RWPE2 (cell line): ENCODE data around the gene NINJ2.

ENCODE experiments used
- ATAC-seq: fragments of 200-7000 bp; cut with Tn5 transposase; 3 replicates; pipeline ENCODE4 v1.9.1; 2021; ENCODE audit warnings: low read depth
- DNase-seq: peaks from one replicate; pipeline ENCODE4 v3.0.0-alpha.2; 2020; ENCODE audit warnings: low spot score
- H3K27ac ChIP-seq: fragments of 450-650 bp; 2 replicates; pipeline ENCODE4 v1.5.1; 2017; ENCODE audit warnings: mild to moderate bottlenecking; ENCODE audit not compliant: poor library complexity, severe bottlenecking
- H3K27me3 ChIP-seq: fragments of 250-450 bp; sonication (Bioruptor Pico); 2 replicates; pipeline ENCODE4 v1.5.1; 2021; ENCODE audit warnings: mild to moderate bottlenecking, moderate library complexity; ENCODE audit not compliant: insufficient read depth, poor library complexity, severe bottlenecking
- H3K36me3 ChIP-seq: fragments of 250-450 bp; sonication (Bioruptor Pico); 2 replicates; pipeline ENCODE4 v1.5.1; 2020; ENCODE audit warnings: low read depth, mild to moderate bottlenecking, moderate library complexity
- H3K4me1 ChIP-seq: fragments of 250-450 bp; sonication (Bioruptor Pico); 2 replicates; pipeline ENCODE4 v1.5.1; 2021; ENCODE audit warnings: mild to moderate bottlenecking, moderate library complexity; ENCODE audit not compliant: insufficient read depth, poor library complexity, severe bottlenecking
- H3K4me3 ChIP-seq: fragments of 250-450 bp; sonication (Bioruptor Pico); 2 replicates; pipeline ENCODE4 v1.5.1; 2021; ENCODE audit warnings: mild to moderate bottlenecking, moderate library complexity; ENCODE audit not compliant: severe bottlenecking
- H3K9me3 ChIP-seq: fragments of 250-450 bp; sonication (Bioruptor Pico); 2 replicates; pipeline ENCODE4 v1.5.1; 2021; ENCODE audit warnings: mild to moderate bottlenecking, moderate library complexity; ENCODE audit not compliant: severe bottlenecking
- CTCF ChIP-seq: fragments of 450-650 bp; IDR thresholded peaks from one replicate; pipeline ENCODE4 v1.5.1; 2017; ENCODE audit warnings: mild to moderate bottlenecking, moderate library complexity; ENCODE audit not compliant: poor library complexity, severe bottlenecking

The NINJ2 gene

DNA sequence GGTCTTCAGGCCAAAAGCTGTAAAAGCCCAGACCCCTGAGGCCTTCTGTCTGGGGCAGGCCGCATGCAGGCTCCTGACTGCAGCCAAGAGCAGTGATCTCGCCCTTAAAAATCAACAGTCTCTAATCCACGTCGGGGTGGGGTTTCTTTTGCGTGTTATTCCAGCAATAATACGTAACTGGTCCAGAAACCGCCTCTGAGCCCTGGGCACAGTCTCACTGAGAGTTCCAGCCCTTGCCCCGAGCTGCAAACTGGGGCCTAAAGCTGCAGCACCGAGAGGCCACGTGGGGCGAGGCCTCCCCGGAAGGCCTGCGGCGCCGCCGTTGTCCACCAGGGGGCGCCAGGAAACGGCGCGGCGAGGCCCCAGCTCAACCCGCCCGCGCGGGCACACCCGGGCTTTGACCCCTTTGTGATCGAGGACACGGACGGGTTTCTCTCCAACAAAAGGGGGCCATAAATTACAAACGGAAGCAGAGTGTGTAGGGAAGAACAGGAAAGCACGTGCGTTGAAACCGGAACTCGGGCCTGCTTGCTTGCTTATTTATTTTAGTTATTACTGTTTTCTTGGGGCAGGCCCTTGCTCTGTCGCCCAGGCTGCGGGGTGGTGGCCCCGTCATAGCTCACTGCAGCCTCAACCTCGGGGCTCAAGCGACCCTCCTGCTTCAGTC, 87.2 kb downstream of the NINJ2 start:
- H3K9me3 ChIP-seq, result no peaks in the 10 kb centered on the region
- no peaks in the 10 kb centered on the region for H3K36me3 ChIP-seq
- TF ChIP-seq CTCF, result peak; percentile 88
- no peaks in the 10 kb centered on the region for H3K27me3 ChIP-seq
- H3K27ac ChIP-seq, result peak overlapping the region; percentile 47
- peaks cover 32% of the 10 kb centered on the region for H3K4me1 ChIP-seq
- peak; percentile 55 for DNase-seq
- H3K4me3 ChIP-seq, result no peak overlapping the region
- ATAC-seq, result peak; percentile 50; the same call in 2 of the 3 replicates

- peak overlapping the region; percentile 47 for H3K27ac ChIP-seq
- no peak for ATAC-seq
- H3K4me1 ChIP-seq, result peaks cover 32% of the 10 kb centered on the region
- no peak for TF ChIP-seq CTCF
- no peaks in the 10 kb centered on the region for H3K27me3 ChIP-seq
- H3K36me3 ChIP-seq, result no peaks in the 10 kb centered on the region
- no peaks in the 10 kb centered on the region for H3K9me3 ChIP-seq
- no peak overlapping the region for H3K4me3 ChIP-seq
- DNase-seq, result no peak
These were observed 88.1 kb downstream of the NINJ2 start for GRCh38 chr12:575129-575502.

DNA sequence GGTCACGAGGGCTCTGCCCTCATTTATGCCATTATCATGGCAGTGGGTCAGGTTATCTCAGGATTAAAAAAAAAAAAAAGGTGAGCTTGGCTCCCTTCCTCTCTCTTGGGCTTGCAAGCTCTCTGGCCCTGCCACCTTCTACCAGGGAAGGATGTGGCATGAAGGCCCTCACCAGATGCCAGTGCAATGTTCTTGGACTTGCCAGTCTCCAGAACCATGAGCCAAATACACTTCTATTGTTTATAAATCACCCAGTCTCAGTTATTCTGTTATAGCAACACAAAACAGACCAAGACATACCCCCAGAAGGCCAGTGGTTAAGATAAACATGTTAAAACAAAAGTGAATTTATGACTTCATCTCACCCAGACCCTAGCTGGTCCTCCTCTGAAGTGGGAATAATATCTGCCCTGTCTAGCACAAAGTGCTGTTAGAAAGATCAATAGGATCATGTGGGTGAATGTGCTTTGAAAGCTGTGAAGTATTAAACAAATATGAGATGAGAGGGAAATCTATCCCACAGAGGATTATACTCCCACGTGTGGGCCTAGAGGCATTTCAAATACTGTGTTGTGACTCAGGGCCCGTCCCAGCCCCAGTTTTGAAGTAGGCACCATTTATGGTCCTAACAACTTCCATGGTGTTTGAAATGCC, 88.6 kb downstream of the NINJ2 start:
- Histone ChIP-seq H3K36me3 (no peaks in the 10 kb centered on the region), H3K4me1 (peaks cover 31% of the 10 kb centered on the region), H3K27ac (peak overlapping the region; percentile 47), H3K4me3 (no peak overlapping the region), H3K27me3 (no peaks in the 10 kb centered on the region), H3K9me3 (no peaks in the 10 kb centered on the region)
- ATAC-seq, result no peak
- no peak for TF ChIP-seq CTCF
- no peak for DNase-seq

- no peak overlapping the region for H3K4me3 ChIP-seq
- H3K9me3 ChIP-seq, result no peaks in the 10 kb centered on the region
- H3K36me3 ChIP-seq, result no peaks in the 10 kb centered on the region
- no peaks in the 10 kb centered on the region for H3K27me3 ChIP-seq
- H3K4me1 ChIP-seq, result peaks cover 19% of the 10 kb centered on the region
- ATAC-seq, result no peak
- DNase-seq, result no peak
- no peak overlapping the region for H3K27ac ChIP-seq
- TF ChIP-seq CTCF, result no peak
These were observed 90.0 kb downstream of the NINJ2 start for GRCh38 chr12:573232-573631.

DNA sequence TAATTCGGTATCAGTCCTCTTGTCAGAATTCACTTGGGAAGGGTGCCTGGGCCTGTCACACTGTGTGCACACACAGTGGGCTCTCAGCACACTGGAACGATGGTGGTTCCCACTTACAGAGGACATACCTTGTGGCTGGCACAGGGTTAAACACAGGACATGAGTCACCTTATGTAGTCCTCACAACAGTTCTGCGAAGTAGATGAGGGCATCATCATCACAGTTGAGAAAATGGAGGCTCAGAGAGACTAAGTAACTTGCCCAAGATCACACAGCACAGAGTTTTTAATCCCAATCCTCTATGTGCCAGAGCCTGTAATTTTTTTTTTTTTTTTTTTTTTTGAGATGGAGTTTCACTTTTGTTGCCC, 90.7 kb downstream of the NINJ2 start:
- H3K4me3 ChIP-seq, result no peak overlapping the region
- H3K36me3 ChIP-seq, result no peaks in the 10 kb centered on the region
- peak overlapping the region; percentile 93 for H3K27ac ChIP-seq
- peaks cover 19% of the 10 kb centered on the region for H3K4me1 ChIP-seq
- no peak for ATAC-seq
- no peaks in the 10 kb centered on the region for H3K27me3 ChIP-seq
- H3K9me3 ChIP-seq, result no peaks in the 10 kb centered on the region
- no peak for TF ChIP-seq CTCF
- no peak for DNase-seq
